Tibial artery (tissue), 4 donors: ENCODE results near the gene PISD.
A peak's percentile ranks its signal among the peaks of the same experiment; 100 is the strongest.

Experiments used
- DNase-seq, 2 donors: peaks; one replicate each; pipeline ENCODE4 v3.0.0-alpha.2; 2019
- H3K27ac ChIP-seq, 2 donors: fragments of 200-600 bp; sonication (generic) in 1 of 2; 1 replicate in 1 of 2; 2 replicates in 1 of 2; pipeline ENCODE4 v1.5.1; 2018 to 2019; ENCODE audit warnings: mild to moderate bottlenecking in 1 of 2
- H3K27me3 ChIP-seq, 2 donors: fragments of 200-600 bp; sonication (generic) in 1 of 2; one replicate each; pipeline versions ENCODE4 v1.5.1 to v1.6.0; 2016 to 2019
- H3K36me3 ChIP-seq, 3 donors: fragments of 200-600 bp; sonication (generic) in 2 of 3; one replicate each; pipeline ENCODE4 v1.5.1; 2016 to 2019; ENCODE audit warnings: mild to moderate bottlenecking in 2 of 3
- H3K4me1 ChIP-seq, 4 donors: fragments of 200-600 bp; sonication (generic) in 2 of 4; 1 replicate in 3 of 4; 2 replicates in 1 of 4; pipeline ENCODE4 v1.5.1; 2016 to 2019
- H3K4me3 ChIP-seq, 2 donors: fragments of 200-600 bp; sonication (generic) in 1 of 2; 1 replicate in 1 of 2; 2 replicates in 1 of 2; pipeline ENCODE4 v1.5.1; 2018 to 2019; ENCODE audit warnings: mild to moderate bottlenecking in 2 of 2
- H3K9me3 ChIP-seq, 3 donors: fragments of 200-600 bp; sonication (generic) in 1 of 3; one replicate each; pipeline ENCODE4 v1.5.1; 2016 to 2019
- CTCF ChIP-seq, 2 experiments: fragments of 200-600 bp in 1 of 2; fragments of 450-650 bp in 1 of 2; IDR thresholded peaks; one replicate each; pipeline ENCODE4 v1.5.1; 2017 to 2019; ENCODE audit warnings: antibody characterized with exemption in 2 of 2, mild to moderate bottlenecking in 1 of 2, moderate library complexity in 1 of 2
- intact Hi-C: fragments of 100-400 bp; cut with DNase I; formaldehyde crosslinking; loops from one replicate; pipeline ENCODE4 v1.15.0; 2023; ENCODE audit warnings: low total_unique reads

PISD gene

GRCh38 chr22:31625661-31626426 lies 36.2 kb downstream of the PISD start:
- H3K36me3 ChIP-seq = peaks cover 0 to 33% (median 13%) of the 10 kb centered on the region in 3 donors
- H3K4me3 ChIP-seq = no peak overlapping the region
- TF ChIP-seq CTCF (IDR thresholded peaks at IDR 0.05) = no peak
- no peaks in the 10 kb centered on the region for H3K27me3 ChIP-seq
- H3K27ac ChIP-seq = peak overlapping the region in 1 of 2 donors; percentile 15
- peak in 1 of 2 donors; percentile 68 for DNase-seq
- H3K9me3 ChIP-seq = no peaks in the 10 kb centered on the region
- H3K4me1 ChIP-seq = peaks cover 2 to 48% (median 36%) of the 10 kb centered on the region in 4 donors
- intact Hi-C loops = no loop called here

- intact Hi-C loops = no loop called here
- Histone ChIP-seq H3K36me3 (peaks cover 4 to 39% (median 19%) of the 10 kb centered on the region in 3 donors), H3K27me3 (no peaks in the 10 kb centered on the region), H3K27ac (no peak overlapping the region), H3K4me3 (no peak overlapping the region), H3K4me1 (peaks cover 0 to 47% (median 35%) of the 10 kb centered on the region in 4 donors), H3K9me3 (no peaks in the 10 kb centered on the region)
- no peak for TF ChIP-seq CTCF (IDR thresholded peaks at IDR 0.05)
- DNase-seq = no peak
Measured at GRCh38 chr22:31625257-31625640, 36.8 kb downstream of the PISD start.

GRCh38 chr22:31623592-31624304 lies 38.3 kb downstream of the PISD start:
- peaks cover 0 to 32% (median 26%) of the 10 kb centered on the region in 4 donors for H3K4me1 ChIP-seq
- no peak overlapping the region for H3K4me3 ChIP-seq
- H3K27ac ChIP-seq = no peak overlapping the region
- no peak for TF ChIP-seq CTCF (IDR thresholded peaks at IDR 0.05)
- DNase-seq = peak in 1 of 2 donors; percentile 61
- no peaks in the 10 kb centered on the region for H3K27me3 ChIP-seq
- peaks cover 19 to 54% (median 33%) of the 10 kb centered on the region in 3 donors for H3K36me3 ChIP-seq
- intact Hi-C loops = no loop called here
- no peaks in the 10 kb centered on the region for H3K9me3 ChIP-seq

- Histone ChIP-seq H3K27ac (no peak overlapping the region), H3K27me3 (no peaks in the 10 kb centered on the region), H3K9me3 (no peaks in the 10 kb centered on the region), H3K36me3 (peaks cover 22 to 62% (median 40%) of the 10 kb centered on the region in 3 donors), H3K4me1 (peaks cover 0 to 28% (median 25%) of the 10 kb centered on the region in 4 donors), H3K4me3 (no peak overlapping the region)
- DNase-seq = no peak
- intact Hi-C loops = no loop called here
- no peak for TF ChIP-seq CTCF (IDR thresholded peaks at IDR 0.05)
Measured at GRCh38 chr22:31622980-31623379, 39.0 kb downstream of the PISD start.

- H3K4me1 ChIP-seq = peaks cover 0 to 19% (median 15%) of the 10 kb centered on the region in 4 donors
- no peak for DNase-seq
- H3K27ac ChIP-seq = no peak overlapping the region
- no peak overlapping the region for H3K4me3 ChIP-seq
- H3K36me3 ChIP-seq = peaks cover 26 to 76% (median 46%) of the 10 kb centered on the region in 3 donors
- TF ChIP-seq CTCF (IDR thresholded peaks at IDR 0.05) = no peak
- no peaks in the 10 kb centered on the region for H3K9me3 ChIP-seq
- intact Hi-C loops = no loop called here
- H3K27me3 ChIP-seq = no peaks in the 10 kb centered on the region
Measured at GRCh38 chr22:31621507-31622124, 40.4 kb downstream of the PISD start.
